Ramos (cell line): ENCODE results near the gene MDH1B.
"Not testable (repeated sequence)": the region's sequence is repeated elsewhere in the genome, so short reads cannot be mapped to it uniquely, and the experiment has no call there.

Experiments
- in situ Hi-C: fragments of 300-500 bp; cut with MboI; formaldehyde crosslinking; loops from one replicate; pipeline ENCODE4 v1.14.3; 2022; ENCODE audit warnings: low sequenced_read_pairs; ENCODE audit not compliant: unreplicated experiment

Gene MDH1B

DNA sequence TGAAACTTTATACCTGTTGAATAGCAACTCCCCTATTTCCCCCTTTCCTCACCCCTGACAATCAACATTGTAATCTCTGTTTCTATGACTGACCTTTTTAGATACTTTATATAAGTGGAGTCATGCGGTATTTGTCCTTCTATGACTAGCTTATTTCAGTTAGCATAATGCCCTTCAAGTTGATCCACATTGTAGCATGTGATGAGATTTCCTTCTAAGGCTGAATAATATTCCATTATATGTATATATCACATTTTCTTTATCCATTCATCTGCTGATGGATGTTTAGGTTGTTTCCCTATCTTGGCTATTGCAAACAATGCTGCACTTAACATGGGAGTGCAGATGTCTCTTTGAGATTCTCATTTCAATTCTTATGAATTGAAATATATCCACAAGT, 9.7 kb upstream of the MDH1B start:
- in situ Hi-C loops: no loop called here

DNA sequence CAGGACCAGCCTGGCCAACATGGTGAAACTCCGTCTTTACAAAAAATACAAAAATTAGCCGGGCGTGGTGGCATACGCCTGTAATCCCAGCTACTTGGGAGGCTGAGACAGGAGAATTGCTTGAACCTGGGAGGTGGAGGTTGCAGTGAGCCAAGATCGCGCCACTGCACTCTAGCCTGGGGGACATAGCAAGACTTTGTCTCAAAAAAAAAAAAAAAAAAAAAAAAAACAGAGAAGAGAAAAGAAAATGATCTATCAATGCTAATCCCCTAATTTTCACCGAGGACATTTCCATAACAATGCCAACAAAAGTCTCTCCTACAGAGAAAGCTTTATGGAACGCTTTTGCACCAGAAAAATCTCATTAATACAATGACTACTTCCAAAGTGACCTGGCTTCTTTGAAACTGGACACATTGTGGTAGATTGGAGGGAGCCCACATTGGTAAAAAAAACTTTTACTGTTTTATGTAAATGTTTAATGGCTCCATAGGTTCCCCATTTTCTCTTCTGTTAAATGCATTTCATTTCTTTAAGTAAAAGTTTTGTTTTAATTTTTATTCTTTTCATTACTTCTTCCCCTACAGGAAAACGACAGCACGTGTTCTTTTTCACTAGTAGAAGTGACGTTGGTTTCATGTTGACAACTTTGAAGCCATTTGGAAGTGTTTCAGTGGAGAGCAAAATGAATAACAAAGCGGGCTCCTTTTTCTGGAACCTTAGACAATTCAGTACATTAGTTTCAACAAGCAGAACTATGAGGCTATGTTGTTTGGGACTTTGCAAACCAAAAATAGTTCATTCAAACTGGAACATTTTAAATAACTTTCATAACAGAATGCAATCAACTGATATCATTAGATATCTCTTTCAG, 1.2 kb upstream of the MDH1B start:
- in situ Hi-C loops: no loop called here

DNA sequence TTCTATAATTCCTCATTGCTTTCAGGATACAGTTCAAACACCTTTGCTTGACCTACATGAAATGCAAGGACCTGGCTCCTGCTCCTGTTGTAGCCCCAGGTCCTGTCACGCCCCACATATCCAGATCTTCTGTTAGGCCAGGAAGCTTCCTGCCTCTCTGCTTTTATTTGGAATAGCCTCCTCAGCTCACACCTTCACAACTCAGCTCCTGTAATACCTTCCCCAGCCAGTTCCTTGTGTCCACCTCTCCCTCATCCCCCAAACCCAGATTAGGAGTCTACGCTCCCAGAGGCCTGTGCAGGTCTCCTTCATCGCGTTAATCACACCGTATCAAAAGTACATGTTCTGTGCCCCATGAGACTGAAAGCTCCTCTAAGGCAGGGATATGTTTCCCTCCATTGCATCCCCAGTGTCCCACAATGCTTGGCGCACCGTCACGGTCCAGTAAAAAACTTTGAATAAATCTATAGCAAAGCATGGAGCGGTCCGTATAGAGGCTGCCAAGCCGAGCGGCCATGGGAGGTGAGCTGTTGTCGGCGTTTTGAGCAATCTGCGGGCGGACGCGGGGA, 371 bp downstream of the MDH1B start:
- in situ Hi-C loops: no loop called here

DNA sequence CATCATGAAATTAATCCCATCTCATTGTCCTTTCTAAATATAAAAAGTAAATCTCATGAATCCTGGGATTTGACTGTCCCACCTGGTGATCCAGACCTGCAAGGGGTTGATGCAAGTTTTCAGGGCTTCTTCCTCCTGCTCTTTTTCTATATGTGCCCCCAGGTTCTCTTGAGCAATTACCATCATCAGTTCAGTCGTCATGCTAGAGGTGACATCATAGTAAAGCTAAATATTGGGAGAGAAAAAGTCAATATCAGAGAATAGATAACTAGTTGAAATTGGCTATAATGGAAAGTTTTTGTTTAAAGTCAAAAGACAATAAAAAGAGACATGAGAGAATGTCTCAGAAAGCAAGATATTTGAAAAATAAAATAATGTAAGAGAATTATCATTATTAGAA, 8.3 kb downstream of the MDH1B start:
- in situ Hi-C loops: no loop called here

DNA sequence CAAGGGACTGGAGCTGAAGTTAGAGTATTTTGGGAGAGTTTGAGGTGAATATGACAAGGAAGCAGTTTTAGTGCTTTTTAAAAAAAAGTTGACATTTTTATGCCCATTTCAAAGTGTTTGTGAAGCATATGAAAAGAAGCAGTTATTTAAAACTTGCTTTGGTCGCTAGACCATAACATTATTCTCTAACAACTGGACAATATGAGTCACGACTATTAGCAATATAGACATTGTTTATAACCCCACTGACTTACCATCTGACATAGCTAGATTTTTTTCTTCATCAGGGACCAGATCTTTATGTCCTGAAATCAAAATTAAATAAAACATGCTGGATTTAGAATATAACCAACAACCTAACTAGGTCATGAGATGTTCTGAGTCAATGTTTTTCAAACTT, 24.3 kb downstream of the MDH1B start:
- in situ Hi-C loops: no loop called here

DNA sequence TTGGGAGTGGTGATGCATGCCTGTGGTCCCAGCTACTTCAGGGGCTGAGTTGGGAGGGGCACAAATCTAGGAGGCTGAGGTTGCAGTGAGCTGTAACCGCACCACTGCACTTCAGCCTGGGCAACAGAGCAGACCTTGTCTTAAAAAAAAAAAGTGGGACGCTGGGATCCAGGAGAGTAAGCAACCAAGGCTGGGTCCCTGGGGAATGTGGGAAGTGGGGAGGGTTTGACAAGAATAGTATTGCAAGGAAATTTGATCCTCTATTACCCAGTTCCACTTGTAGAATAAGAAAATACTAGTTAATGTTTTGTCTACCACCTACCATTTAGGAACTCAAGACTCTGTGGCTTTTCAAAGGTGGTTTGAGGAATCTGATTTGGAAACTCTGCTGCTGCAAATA, 25.9 kb downstream of the MDH1B start:
- in situ Hi-C loops: no loop called here

DNA sequence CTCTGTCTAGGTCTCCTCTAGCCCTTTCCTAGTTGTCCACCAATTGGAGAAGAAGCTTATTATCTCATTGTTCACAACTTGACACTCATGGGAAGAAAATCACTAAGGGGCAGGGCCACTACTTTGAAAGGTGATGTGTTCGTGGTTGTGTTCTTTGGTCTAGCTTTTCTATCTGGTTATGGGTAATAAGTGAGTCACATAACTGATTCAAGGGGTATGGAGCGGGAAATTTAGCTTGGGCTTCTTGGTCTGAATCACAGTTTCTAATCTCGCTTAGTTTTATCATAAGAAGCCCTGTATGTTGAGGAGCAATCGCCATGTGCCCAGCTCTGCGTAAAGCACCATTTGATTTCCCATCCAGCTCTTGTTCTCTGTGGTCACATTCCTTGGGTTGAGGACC, 28.2 kb downstream of the MDH1B start:
- in situ Hi-C loops: no loop called here

DNA sequence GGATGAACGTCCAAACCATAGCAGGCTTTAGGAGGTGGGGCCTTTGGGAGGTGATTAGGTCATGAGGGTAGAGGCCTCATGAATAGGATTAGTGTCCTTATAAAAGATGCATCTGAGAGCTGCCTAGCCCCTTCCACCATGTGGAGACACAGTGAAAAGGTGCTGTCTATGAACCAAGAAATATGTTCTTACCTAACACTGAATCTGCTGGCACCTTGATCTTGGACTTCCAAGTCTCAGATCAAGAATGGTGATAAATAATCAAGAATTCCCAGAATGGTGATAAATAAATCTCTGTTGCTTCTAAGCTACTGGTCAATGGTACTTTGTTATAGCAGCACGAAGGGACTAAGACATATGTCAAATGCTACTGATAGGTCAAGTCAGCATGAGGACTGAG, 31.8 kb downstream of the MDH1B start:
- in situ Hi-C loops: no loop called here

DNA sequence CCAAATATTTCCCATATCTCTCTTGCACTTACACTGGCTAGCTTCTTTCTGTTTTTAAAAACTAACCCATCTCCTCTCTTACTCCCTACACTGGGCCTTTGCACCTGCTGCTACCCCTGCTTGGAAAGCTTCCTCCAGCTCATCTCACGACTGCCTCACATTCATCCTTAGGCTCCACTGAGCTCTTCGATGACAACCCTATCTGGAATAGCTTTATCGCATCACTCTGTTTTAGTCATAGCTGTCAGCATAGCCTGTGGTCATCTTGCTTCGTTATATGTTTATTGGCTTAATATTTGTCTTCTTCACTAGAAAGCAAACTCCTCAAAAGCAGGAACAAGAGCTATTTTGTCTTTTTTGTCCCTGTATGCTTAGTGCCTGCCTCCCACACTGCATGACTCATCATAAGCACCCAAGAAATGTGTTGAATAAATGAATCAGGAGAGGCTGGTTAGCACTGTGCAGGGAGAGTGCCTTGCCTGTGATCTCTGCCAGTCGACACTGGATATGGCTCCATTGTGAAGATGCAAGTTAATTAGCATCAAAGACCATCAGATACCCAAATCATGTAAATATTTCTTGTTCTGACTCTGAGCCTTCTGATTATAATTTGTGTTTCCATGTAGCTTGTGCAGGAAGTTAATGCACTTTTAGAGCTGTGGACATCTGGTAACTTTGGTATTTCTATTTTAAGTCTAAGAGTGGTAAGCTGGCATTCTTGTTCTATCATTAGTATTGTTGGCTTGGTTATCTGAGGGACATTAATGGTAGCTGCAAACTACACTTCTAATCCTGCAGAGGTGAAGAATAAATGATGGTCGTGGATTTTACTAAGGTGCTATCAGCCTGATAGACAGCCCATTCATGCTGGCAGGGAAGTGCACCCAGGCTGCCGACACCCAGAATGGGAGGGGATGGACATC, 36.6 kb downstream of the MDH1B start:
- in situ Hi-C loops: no loop called here

DNA sequence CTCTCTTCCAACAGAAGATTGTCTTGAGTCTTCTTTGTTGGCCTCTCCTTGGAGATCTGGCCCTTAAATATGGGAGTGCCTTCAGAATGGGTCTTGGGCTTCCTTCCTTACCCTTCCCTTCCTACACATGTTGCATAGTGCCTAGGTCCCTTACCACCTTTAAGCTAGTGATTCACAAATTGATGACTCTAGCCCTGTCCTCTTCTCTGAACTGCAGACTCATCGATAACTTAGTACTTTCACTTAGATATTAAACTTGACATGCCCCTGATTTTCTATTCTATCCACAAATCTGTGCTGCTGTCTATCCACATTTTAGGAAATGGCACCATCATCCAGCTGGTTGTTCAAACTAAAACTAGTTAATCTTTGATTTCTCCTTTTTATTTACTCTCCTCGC, 37.8 kb downstream of the MDH1B start:
- in situ Hi-C loops: no loop called here

DNA sequence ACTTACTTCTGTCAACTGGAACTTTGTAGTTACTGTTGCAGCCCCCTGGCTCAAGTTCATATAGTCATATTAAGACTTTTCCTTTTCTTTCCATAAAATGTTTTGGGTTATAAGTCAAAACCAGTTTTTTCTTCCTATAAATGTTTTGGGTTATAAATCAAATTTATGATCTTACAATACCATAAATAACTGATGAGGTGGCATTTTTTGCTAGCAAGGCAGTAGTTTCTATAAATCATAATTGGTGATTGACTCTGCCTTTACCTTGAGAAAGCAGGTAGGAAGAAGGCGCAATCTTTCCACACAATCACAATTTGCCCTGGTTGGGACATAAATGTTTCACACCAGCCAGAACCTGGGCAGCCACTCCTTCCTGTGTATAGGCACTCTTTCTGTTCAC, 41.8 kb downstream of the MDH1B start:
- in situ Hi-C loops: no loop called here

DNA sequence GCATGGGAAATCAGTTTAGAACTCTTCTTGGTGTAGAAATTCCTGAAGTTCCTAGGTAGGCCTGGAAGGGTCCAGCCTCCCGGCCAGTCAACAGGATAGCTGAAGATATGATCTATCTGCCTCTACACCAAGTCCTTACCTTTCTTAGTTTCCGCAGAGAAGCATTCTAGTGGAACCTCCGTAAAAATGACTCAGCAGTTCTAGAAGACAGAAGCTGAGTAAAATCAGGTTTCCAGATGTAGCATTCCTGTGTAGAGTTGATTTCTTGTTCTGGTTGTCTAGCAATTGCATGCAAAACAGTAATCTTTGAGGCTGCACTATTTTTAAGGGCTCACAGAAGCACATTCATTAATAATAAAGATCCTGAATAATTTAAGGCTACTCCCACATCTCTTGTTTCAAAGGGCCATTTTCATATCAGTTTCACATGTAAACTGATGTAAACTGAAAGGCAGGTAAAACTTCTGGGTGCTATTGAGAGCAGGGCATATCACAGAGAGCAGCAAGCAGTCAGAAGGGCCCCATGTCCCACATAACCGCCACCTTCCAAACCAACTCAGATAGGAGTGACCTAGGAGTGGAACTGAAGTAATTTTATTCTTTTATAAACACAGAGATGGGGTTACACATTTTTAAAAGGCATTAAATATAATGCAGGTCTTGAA, 43.7 kb downstream of the MDH1B start:
- in situ Hi-C loops: no loop called here

DNA sequence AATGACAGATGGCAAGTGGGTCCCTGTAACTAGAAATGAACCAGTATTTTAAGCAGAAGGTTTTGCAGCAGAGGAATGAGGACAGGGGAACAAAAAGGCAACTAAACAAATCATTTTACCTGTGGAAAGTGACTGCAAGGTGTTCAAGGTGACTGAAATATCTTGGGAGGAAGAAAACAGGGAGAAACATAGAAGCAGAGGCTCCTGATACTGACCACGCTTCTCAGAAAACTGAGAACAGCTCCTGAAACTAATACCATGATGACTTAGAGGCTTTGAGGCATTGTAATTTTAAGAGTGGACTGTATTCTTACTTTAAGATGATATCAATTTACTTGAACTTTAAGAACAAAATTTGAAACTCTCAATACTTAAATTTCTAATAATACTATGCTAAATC, 46.8 kb downstream of the MDH1B start, which contains the start of gene DYTN:
Gene DYTN (minus strand): TSS at position 101 of the 400 bp plus-strand sequence. CDS start 117 bp downstream, outside the sequence.
- in situ Hi-C loops: no loop called here

DNA sequence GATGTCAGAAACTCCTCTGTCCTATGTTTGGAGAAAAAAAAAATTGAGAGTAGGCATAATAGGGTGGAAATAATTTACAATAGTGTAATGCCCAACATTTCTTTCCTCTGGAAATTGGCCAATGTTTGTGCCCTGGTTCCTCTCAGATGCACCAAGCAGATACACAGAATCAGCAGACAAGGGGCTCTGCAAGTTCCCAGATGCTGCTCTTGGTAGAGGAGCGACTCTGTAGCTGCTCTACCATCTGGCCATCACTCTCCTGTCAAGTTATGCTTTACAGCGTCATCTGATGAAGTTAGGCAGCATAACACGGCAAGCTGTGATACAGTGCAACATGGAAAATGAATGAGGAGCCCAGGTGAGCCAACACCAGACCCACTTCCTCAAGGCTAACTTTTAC, 48.5 kb downstream of the MDH1B start:
- in situ Hi-C loops: no loop called here

DNA sequence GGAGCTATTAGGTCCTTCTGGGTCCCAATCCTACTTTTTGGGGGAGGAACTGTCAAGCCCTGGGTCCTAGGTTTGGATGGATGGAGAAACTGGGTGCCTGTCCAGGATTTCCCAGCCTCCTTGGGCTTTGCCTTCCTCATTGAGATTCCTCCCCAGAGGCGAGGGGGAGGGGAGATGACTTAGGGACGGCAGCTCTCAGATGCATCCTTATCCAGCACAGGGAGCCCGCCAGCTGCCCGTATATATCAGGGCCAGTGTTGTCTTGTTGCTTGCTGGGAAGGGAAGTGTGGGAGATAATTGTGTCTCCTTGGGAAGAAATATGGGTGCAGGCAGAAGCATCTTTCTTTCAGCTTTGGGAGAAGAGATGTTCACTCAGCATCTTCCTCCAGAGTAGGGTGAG, 49.9 kb downstream of the MDH1B start:
- in situ Hi-C loops: not testable (repeated sequence)

DNA sequence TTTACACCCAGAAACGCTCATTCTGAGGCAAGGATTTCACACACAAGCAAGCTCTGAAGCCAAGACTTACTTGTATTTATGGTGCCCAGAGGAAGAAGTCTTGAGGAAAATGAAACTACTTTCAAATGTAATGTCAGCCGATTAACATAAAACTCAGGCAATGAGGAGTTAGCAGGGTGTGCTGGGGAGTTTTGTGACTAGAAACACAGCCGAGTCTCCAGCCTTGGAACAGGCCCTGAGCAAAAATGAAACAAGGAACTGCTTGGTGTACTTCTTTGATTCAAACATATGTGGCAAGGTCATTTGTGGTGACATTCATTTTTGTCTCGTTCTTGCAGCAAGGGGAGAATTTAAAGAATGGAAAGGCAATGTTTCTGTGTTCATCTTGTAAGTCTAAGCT, 51.4 kb downstream of the MDH1B start:
- in situ Hi-C loops: no loop called here

DNA sequence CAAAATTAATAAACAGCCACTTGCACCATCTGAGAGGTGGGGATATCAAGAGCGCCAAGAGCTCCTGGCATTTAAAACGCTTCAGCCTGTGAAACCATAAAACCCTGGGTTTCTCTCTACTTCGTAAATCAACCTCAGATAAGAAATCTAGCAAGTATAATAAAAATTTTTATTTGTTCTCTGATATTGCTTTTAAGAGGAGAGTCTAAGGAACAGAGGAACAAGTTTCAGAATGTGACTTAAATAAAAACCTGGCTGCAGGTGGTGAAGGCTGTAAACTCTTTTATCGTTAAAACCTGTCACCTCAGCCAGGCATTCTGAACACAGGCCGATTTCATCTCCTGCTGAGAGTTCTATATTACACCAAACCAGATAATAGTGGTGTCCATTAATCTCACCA, 56.8 kb downstream of the MDH1B start:
- in situ Hi-C loops: no loop called here

DNA sequence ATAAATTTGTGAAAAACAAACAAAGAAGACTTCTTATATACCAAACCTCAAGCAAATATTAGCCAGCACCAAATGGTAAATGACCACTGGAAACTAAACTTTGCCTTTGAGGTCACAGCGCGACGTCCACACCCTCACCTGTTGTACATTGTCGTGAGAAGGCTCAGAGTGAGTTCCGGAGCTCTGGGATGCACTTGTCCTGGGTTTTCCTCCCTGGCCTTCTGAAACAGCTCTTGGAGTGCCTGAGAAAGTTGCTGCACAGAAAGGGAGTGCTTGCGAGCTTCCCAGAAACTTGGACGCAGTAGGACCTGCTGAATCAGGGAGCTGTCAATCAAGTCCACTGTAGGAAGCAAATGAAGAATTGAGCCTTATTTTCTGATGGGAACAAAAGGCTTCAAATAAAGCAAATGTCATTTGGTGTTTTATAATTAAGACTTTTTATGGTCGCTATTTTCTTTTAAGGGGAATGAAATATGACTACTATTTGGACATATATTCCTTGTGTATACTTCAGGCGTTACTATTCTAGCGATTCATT, 57.9 kb downstream of the MDH1B start:
- in situ Hi-C loops: no loop called here

DNA sequence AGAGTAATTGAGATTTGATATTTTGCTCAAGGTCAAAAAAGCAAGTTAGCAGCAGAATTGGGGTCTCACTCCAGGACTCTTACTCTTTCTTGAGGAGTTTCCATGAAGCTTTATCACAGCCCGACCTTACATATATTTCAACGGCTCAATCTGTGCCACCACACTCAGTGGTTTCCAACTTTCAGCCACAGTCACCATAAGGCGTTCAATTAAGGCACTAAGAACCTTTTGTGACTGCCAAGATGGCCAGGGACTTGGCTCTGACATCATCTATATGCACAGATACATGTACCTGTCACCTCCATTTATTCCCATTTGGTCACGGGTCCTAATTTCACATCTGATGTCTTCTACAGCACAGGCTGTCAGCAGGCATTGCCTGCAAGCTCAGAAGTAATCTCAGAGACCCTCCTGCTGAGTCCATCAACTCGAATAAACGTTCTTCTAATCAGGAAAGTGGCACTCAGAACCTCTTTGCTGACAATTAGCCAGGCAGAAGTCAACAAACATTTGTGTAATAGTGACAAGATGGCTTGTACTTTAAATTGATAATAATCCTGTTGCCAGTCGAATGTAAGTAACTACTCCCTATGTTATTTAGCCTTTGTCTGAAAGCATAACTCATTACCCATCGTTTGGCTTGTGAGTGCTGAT, 63.0 kb downstream of the MDH1B start:
- in situ Hi-C loops: no loop called here

DNA sequence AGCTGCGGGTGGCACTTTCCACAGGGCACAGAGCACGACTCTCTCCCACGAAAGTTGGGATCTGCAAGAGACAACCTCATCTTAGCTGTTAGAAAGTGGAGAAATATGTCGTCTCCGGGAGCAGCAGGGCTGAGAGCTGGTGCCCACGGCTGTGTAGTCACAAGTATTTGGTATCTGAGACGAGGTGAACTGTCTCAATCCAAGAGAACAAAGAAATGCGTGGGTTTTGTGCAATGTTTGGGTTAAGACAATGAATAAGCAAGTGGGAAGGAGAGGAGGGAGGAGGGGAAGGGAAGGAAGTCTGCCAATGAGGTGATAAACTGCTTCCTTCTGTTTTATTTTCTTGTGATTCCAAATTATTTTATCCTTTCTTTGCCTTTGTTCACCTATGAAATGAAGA, 65.0 kb downstream of the MDH1B start:
- in situ Hi-C loops: no loop called here
